GM18858 (cell line): Measurements from ENCODE around the gene TMEM150A.
"Not testable (repeated sequence)": the region's sequence is repeated elsewhere in the genome, so short reads cannot be mapped to it uniquely, and the experiment has no call there.

Source experiments
- ATAC-seq: cut with Tn5 transposase; IDR thresholded peaks from one replicate; pipeline ENCODE4 v1.9.1; 2021; ENCODE audit not compliant: unreplicated experiment

Gene TMEM150A

DNA sequence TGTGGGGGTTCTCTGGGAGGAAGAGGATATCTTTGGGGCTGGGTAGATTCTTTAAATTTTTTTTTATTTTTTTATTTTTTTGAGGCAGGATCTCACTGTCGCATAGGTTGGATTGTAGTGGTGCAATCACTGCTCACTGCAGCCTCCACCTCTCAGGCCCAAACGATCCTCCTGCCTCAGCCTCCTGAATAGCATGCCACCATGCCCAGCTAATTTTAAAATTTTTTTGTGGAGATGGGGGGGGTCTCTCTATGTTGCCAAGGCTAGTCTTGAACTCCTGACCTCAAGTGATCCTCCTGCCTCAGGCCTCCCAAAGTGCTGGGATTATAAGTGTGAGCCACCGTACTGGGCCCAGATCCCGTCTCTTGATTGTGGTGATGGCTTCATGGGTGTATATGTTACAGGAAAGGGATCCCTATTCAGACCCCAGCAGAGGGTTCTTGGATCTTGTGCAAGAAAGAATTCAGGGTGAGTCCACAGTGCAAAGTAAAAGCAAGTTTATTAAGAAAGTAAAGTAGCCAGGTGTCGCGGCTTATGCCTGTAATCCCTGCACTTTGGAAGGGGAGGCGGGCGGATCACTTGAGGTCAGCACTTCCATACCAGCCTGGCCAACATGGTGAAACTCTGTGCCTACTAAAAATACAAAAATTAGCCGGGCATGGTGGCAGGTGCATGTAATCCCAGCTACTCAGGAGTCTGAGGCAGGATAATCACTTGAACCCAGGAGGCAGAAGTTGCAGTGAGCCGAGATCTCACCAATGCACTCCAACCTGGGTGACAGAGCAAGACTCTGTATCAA lies 11.4 kb upstream of the TMEM150A start:
- no peak for ATAC-seq

DNA sequence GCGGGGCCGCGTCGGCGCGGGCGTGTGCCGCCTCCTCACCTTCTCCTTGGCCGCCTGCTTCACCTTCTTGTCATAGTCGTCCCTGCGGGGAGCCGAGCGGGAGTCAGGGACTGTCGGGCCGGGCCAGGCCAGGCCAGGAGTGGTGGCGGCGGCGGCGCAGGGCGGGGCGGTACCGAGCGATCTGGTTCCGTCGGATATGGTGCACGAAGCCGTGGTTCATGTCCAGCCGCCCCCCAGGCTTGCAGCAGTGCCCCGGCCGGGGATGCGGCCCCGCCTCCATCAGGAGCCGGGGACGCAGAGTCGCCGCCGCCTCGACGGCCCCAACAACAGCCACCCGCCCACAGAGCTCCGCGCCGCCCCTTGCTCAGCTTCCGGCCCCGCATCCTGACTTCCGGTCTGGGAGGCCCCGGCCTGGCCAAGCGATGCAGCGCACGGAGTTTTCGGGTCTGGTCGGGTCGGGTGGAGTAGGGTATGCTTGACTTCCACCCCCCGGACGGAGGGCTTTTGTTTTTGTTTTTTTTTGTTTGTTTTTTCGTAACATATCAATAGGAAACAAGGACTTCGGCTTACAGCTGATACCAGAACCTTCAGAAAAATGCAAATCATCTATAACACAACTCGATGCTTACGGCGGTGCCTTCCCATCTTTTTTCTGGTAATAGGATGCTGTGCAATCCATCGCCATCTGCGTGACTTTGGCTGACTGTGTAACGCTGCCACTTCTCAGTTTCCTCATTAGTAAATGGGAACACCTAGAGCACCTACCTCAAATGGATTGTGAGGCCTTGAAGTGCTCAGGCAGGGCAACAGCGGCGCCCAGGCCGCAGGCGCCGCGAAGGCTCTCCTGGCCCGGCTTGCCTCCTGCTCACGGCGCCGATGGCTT lies 9.4 kb upstream of the TMEM150A start, which contains the start of gene C2orf68:
C2orf68 (minus strand) TSS at position 362 of the 883 bp plus-strand sequence; CDS start at position 280, 82 bp downstream.
- peak; percentile 74 for ATAC-seq

DNA sequence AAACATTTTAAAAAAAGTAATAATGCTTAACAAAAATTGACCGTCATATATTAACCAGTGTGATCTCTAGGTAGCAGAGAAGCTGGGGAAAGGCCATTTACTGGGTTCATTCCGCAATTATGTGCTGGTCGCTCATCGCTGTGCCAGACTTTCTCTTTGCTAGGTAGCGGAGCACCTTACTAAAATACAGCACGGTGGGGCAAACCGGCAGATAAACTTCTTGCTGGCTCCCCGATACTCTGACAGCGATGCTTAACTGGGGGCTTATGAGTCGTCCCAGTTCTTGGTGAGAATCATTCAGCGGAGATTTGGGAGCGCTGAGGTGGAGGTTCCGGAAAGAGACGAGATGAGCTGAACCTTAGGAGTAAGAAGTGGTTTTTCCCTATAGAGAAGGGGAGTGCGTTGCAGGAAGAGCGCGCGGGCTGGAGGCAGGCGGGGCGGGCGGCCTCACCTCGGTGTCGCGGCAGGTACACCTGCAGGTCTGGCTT lies 8.8 kb upstream of the TMEM150A start:
- no peak for ATAC-seq

DNA sequence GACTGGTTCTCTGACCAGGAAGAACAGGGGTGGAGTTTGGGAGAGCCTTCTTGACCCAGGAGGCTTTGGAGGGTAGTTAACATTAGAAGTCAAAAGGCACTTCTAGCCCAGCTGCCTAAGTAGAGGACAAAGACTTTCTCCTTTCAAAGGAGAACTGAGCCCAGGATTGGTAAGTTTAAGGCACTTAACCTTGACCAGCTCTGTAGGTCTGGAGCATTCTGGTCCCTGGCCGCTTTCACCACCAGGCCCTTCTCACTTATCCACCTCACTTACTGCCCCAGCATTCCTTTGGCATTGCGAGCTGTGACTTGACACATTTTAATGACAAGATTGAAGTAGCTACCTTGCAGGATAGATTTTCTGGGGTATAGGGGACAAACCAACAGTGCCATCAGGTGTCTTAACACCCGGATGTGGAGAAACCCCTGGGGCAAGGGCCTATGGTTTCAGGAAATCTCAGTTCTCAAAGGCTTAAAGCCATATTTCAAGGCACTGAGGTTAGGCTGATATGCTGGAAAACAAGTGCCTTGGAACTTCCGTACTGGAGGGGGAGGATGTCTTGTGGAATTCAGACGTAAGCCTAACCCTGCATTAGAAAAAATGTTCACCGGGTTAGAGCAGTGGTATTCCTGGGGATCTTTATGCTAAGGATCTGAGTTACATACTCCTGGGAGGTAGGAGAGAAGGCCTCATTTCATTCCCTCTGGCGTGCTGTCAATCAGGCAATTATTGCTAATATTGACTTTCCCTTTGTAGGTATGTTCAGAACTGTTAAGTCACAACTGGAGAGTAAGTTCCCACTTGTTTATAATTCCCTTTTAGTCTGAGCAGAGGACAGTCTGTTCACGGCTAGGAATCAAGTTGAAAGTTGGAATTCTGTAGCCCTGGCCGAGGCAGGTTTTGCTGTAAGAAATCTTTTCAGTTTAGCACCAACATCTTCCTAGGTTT lies 5.0 kb upstream of the TMEM150A start:
- no peak for ATAC-seq

DNA sequence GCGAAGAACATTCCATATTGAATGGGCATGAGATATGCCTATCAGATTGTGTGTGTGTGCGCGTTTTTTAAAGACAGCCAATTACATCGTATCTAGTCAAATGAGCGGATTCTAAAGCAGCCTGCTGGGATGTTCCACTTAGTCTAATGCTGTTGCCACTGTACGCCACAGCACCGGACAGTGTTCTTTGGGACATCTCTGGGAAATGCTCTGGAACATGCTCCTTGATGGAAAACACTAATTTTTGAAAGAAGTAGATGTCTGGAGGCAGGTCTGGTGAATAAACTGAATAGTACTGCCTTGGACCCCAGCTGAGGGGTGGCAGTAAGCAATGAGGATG lies 3.6 kb upstream of the TMEM150A start:
- no peak for ATAC-seq

DNA sequence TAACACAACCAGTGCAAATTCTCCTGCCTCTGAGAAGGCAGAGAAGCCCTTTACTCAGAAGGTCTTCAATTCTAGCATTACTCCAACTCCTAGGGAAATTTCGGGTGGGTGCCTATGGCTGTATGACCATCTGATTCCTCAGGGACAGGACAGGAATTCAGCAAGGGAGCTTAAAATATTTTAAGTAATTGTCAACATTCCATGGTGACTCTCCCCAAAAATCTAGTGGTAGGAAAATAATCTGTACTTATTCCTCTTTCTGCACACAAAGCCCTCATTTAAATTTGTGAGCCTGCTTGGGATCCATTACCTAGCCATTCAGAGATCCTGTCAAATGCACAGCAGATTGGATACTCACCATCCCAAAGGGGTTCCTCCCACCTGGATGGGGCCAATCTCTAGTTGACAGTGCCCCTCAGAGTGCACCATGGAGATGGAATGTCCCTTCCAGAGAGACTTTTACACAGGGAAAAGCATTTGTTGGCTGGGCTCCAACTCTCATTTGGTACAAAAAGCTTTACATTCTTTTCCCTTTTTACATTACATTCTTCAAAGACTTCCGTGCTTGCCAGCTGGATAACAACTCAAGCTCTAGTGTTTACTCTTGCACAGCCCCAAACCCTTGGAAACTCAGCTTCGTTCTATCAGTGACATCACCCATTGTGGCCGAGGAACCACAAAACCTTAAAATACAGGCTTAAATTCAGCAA lies 3.1 kb upstream of the TMEM150A start:
- ATAC-seq: no peak

DNA sequence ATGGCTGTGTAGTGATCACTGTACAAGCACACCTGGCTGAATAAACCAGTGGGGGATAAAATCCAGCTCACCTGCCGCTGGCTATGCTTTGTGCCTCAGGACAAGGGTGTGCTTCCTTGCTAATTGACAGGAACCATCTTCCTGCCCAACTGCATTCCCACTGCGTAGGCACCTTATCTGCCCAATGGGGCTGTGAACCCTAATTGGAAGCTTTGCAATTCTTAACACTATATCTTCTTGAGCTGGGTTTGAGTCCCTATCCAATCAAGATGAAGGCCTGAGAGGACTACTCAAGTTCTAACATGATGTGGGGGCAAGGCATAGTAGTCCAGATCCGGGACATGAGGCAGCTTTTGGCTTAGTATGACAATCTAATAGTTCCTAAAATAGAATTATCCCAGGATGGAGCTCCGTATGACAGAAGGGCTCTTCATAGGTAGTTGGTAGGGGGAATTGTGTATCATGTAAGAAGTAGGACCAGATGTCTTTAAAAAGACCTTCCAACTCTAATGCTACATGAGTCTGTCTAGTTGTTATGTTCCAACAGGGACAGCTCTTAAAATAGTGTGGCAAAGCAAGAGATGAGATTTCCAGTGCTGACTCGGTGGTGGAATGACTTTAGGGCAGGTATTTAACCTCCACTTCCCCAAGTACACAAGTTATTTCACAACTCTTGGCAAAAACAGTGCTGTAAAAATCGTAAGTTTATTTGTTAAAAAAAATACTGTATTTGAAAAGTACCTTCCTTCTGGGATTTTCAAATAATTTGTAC lies 2.3 kb upstream of the TMEM150A start:
- ATAC-seq: no peak

DNA sequence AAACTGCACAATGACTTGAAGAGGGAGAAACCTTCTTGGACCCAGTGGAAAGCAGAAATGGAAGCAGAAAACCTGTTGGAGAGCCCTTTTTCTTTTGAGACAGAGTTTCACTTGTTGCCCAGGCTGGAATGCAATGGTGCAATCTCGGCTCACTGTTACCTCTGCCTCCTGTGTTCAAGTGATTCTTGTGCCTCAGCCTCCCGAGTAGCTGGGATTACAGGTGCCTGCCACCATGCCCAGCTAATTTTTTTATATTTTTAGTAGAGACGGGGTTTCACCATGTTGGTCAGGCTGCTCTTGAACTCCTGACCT lies 1.6 kb upstream of the TMEM150A start:
- ATAC-seq: not testable (repeated sequence)

DNA sequence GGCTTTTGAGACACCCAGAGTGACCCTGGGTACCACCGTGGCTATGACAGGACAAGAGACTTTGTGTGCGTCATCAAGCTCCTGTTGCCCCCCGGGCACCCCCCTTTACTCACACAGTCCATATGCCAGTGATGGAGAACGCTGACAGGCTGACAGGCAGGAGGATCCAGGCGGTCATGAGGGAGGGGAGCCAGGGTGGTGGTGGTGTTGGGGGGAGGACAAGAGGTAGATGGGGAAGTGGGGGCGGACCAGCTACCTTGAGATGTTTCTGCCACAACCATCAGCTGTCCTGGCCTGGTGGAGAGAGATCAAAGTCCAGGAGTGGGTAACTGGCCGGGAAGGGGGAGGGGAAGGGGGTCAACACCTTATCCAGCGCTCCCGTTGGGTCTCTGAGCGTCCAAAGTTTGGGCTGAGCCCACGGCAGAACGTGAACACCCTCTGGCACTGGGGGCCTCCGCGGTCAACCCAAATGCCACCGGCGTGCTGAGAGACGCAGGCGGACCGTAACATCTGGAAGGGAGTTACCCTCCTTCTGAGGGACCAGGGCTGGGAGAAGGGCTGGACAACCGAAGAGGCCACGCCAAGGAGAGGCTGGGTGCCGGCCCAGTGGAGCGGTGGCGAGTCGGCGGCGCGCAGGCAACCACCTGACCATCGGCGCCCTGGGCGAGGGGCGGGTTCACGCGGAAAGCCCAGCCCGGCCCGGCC lies 575 bp downstream of the TMEM150A start:
- ATAC-seq: peak; percentile 21

DNA sequence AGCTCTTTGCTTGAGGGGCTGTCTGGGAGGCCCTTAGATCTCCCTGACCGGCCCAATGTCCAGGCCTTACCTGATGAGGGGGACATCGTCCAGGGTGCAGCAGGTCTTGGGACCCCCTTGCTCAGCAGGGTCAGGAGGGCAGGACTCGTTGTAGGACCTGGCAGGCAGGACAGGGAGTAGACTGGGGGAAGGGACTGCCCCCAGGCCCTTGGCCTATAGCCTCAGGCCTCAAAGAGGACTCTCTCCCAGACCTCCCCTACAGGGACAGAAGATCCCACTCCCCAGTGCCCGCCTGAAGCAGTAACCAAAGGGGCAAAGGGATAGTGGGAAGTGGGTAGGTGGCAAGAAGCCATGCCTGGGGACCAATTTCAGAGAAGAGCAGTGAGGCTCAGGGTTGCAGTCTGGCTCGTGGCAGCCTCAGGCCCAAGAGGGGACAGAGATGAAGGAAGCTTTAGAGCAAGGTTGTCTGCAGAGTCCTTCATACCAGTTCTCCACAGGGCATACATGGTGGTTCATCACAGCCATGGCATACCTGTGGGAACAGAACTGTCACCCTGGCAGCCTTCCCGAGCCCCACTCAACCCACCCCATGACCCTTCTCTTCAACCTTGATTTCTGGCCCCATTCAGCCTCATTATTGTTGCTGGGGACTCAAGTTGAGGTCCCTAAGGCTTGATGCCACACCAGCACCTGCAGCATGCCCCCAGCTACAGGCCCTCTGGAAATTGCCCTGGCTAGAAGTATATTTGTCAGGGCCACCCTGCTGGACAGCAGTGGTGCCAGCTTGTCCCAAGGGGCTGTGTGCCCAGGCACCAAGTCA lies 1.3 kb downstream of the TMEM150A start:
- no peak for ATAC-seq

DNA sequence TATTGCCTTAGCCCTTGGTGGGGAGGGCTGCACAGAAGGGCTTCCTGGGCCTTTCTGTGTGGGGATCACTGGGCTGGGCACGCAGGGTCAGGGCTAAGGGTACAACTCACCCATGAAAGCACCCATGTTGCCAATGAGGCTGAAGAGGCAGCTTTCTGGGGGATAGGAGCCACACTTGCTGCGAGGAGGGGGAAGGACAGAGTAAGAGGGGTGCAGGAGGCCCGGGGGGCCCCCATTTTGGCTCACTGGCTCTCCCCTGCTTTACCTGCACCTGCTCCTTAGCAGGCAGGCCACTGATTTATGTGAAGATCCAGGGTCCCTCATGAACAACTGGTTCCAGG lies 2.3 kb downstream of the TMEM150A start:
- no peak for ATAC-seq

DNA sequence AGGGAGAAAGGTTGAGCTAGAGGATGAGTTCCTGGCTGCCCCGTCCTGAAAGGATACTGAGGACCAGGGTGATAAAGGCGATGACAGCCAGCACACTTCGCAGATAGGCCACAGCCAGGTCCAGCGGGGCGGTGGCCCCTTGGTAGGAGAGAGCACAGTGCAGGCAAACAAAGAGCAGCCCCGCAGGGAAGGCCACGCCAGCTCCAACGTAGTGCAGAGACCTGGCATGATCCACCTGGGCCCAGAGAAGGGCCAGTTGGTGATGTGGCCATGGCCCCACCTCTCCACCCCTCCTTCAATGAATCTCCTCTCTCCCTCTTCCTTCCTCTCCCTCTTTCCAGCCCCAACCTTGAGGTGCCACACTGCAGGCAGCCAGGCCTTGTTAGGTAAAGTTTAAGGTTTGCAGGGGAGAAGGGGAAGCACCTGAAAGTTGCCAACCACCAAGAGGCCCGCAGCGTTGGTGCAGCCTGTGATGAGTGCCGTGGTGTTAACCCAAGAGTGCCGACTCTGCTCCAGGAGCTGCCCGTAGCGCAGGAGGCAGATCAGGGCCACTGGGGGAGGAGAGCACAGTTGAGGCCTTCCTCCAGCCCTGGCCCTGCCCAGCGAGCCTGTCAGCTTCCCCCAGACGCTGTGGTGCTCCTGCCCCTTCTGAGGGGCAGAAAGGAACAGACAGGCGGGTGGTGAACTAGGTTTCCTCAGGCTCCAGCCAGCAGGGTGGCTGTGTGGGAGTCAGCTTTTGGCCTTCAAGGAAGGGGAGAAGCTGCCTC lies 2.8 kb downstream of the TMEM150A start:
- no peak for ATAC-seq

DNA sequence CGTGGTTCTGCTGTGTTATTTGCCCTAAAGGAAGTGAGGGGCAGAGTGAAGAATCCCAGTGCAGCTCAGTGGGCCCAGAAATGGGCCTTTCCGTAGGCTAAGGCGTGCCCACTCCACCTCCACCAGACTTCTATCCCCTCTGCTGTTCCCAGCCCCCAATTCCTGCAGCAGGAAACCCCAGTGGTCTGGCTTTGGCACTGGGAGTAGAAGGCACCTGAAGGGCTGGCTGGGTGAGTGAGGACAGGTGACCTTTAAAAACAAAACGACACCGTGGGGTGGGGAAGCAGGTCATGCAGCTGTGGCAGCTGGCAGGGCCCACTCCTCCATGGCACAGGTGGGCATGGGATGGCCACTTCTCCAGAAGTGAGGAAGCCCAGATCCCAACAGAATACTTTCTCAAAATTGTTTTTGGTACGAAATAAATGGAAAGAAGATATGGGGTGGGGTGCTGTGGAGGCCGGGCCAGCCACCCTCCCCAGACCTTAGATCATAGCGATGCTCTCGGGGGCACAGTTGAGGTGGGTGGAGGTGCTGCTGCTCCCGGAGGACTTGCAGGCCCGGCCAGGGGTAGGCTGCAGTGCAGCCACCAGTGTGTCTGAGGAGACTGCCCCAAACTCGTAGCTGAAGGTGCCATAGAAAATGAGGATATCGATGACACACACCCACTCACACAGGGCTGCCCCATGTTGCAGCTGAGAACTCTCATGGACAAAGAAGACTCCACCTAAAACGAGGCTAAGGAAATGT lies 3.7 kb downstream of the TMEM150A start:
- no peak for ATAC-seq

DNA sequence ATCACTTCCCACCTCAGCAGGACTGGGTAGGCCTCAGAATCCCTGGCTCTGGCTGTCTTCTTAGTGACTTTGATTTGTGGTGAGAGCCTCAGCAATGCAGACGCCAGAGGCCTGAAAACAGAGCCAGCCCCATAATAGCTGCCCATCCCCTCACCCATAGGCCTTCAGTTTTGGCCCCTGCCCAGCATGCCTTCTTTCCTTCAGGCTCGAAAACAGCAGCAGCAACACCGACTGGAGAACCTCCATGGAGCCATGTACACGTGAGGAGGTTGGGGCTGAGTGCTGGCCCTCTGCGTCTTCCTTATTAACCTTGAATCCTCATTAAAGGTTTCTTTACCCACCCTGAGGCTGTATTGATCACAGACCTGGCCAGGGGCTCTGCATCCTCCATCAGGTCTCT lies 5.3 kb downstream of the TMEM150A start:
- ATAC-seq: no peak

DNA sequence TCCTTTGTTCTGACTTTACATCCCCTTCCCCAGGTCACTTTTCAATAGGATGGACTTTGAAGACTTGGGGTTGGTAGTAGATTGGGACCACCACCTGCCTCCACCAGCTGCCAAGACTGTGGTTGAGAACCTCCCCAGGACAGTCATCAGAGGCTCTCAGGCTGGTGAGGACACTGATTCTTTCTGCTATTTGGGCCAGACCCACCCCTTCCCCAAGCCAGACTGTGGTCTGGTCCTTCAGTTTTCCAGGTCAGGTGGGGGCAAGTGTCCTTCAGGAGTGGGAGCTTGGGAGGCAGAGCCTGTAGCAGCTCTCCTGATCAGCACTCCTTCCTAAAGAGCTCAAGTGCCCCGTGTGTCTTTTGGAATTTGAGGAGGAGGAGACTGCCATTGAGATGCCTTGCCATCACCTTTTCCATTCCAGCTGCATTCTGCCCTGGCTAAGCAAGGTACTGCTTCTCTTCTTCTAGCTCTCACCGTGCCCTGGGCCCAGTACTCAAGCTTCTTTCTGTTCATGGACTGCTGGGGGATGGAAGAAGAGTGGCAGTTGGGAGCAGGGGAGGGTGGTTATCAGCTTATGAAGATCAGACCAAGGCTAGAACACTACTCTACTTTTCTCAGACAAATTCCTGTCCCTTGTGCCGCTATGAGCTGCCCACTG lies 5.9 kb downstream of the TMEM150A start:
- ATAC-seq: no peak

DNA sequence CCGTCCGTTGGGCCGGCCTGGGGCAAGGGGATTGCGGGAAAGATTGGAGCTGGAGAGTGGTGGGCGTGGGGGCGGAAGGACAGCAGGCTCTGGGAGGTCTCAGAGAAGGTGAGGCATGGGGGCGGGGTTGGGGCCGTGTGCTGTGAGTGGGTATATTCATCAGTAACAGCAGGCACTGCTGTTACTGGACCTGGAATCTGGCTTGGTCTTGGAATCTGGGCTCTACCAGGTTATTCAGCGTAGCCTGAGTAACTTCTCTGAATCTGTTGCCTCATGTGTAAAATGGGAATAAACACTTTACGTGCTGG lies 6.5 kb downstream of the TMEM150A start:
- ATAC-seq: no peak
